HCT116 (cell line): ENCODE measurements around the gene GOLPH3L. TPM values are rescaled to one million over a fixed set of nuclear protein-coding genes. Genes with fewer than 3 reads are reported as not detected.
A peak's percentile ranks its signal among the peaks of the same experiment; 100 is the strongest.

ENCODE experiments used
- ATAC-seq: fragments of 200-7000 bp; cut with Tn5 transposase; 2 replicates; pipeline ENCODE4 v1.9.1; 2020; ENCODE audit warnings: mild to moderate bottlenecking, moderate library complexity
- BruUV-seq: library from RNA; stranded (reverse); fragments of 400-500 nt; replicated peaks from 2 replicates; lab custom pipeline; 2021; lab: Mats Ljungman, UMichigan
- CTCF ChIA-PET: fragments of 300-600 bp; sonication (Branson Sonifier 250); formaldehyde crosslinking; loops from one replicate; lab custom pipeline; 2021; ENCODE audit warnings: antibody characterized with exemption; lab: Charles Lee
- POLR2A ChIA-PET: fragments of 300-600, 350-600 bp; sonication (Branson Sonifier 250); formaldehyde crosslinking; loops from one replicate; lab custom pipeline; 2021; ENCODE audit warnings: antibody characterized with exemption; lab: Charles Lee
- RAD21 ChIA-PET, 2 experiments: fragments of 300-600 bp; sonication (Branson Sonifier 250); formaldehyde crosslinking; loops; one replicate each; lab custom pipeline; 2023; ENCODE audit warnings: low total read pairs in 2 of 2; ENCODE audit not compliant: uncharacterized antibody in 2 of 2, unreplicated experiment in 2 of 2, low non-redundant PET in 1 of 2; lab: Charles Lee
- DNase-seq: peaks from one replicate; pipeline ENCODE4 v3.0.0-alpha.2; 2010; ENCODE audit warnings: low read depth, low spot score
- H2AFZ ChIP-seq: fragments of 200-600 bp; shearing (Covaris generic), sonication (generic); 2 replicates; pipeline ENCODE4 v1.6.1; 2017; ENCODE audit warnings: low read depth, mixed run types, mixed read lengths, antibody characterized with exemption, low read length; ENCODE audit not compliant: poor library complexity, severe bottlenecking
- H3K27ac ChIP-seq: 2 replicates; pipeline ENCODE4 v1.5.1; 2012; ENCODE audit warnings: low read depth, low read length
- H3K27me3 ChIP-seq: fragments of 200-600 bp; sonication (generic); 2 replicates; pipeline ENCODE4 v1.6.1; 2016; ENCODE audit warnings: mixed run types, low read length, mixed read lengths; ENCODE audit not compliant: insufficient read depth
- H3K36me3 ChIP-seq, 2 experiments: fragments of 200-500 bp in 1 of 2; fragments of 200-600 bp in 1 of 2; sonication (Bioruptor generic) in 1 of 2; sonication (generic) in 1 of 2; 2 replicates each; pipeline versions ENCODE4 v1.5.1 to v1.6.1; 2014 to 2016; ENCODE audit warnings: low read length in 2 of 2, inconsistent platforms in 1 of 2, mixed read lengths in 1 of 2, mixed run types in 1 of 2; ENCODE audit not compliant: insufficient read depth in 2 of 2, control insufficient read depth in 1 of 2
- H3K4me1 ChIP-seq, 2 experiments: fragments of 200-600 bp in 1 of 2; sonication (generic) in 1 of 2; 2 replicates each; pipeline versions ENCODE4 v1.5.1 to v1.6.1; 2012 to 2017; ENCODE audit warnings: low read length in 2 of 2, inconsistent platforms in 1 of 2, mild to moderate bottlenecking in 1 of 2, mixed read lengths in 1 of 2, mixed run types in 1 of 2, moderate library complexity in 1 of 2; ENCODE audit not compliant: insufficient read depth in 2 of 2, control insufficient read depth in 1 of 2
- H3K4me2 ChIP-seq: fragments of 200-600 bp; sonication (generic); 2 replicates; pipeline ENCODE4 v1.6.1; 2017; ENCODE audit warnings: mixed run types, low read length, mixed read lengths
- H3K4me3 ChIP-seq, 2 experiments: fragments of 200-600 bp in 1 of 2; sonication (generic) in 1 of 2; replicated peaks in 1 of 2; 2 replicates each; pipeline ENCODE4 v1.5.1; 2011 to 2016; ENCODE audit warnings: low read length in 2 of 2, control low read depth in 1 of 2, low read depth in 1 of 2, mild to moderate bottlenecking in 1 of 2, mixed read lengths in 1 of 2, mixed run types in 1 of 2
- H3K79me2 ChIP-seq: fragments of 200-600 bp; sonication (generic); 2 replicates; pipeline ENCODE4 v1.6.1; 2017; ENCODE audit warnings: mild to moderate bottlenecking, mixed run types, low read length, moderate library complexity, mixed read lengths; ENCODE audit not compliant: insufficient read depth
- H3K9ac ChIP-seq: fragments of 200-600 bp; sonication (generic); 2 replicates; pipeline ENCODE4 v1.6.1; 2016; ENCODE audit warnings: low read length, mixed read lengths
- H3K9me2 ChIP-seq: fragments of 200-600 bp; sonication (generic), shearing (Covaris generic); 2 replicates; pipeline ENCODE4 v1.6.1; 2017; ENCODE audit warnings: mixed run types, mild to moderate bottlenecking, moderate library complexity; ENCODE audit not compliant: insufficient read depth
- H3K9me3 ChIP-seq, 2 experiments: fragments of 200-500 bp in 1 of 2; fragments of 200-600 bp in 1 of 2; sonication (Bioruptor generic) in 1 of 2; sonication (generic) in 1 of 2; 2 replicates each; pipeline ENCODE4 v1.6.1; 2014 to 2017; ENCODE audit warnings: low read length in 2 of 2, mixed read lengths in 2 of 2, inconsistent platforms in 1 of 2, low read depth in 1 of 2, mild to moderate bottlenecking in 1 of 2, mixed run types in 1 of 2, moderate library complexity in 1 of 2; ENCODE audit not compliant: control insufficient read depth in 1 of 2, insufficient read depth in 1 of 2
- H4K20me1 ChIP-seq: fragments of 200-600 bp; sonication (generic), shearing (Covaris generic); 2 replicates; pipeline ENCODE4 v1.6.1; 2017; ENCODE audit warnings: mixed run types, mild to moderate bottlenecking, moderate library complexity; ENCODE audit not compliant: insufficient read depth
- EGR1 ChIP-seq: IDR thresholded peaks from 2 replicates; pipeline ENCODE4 v1.6.1; 2012; ENCODE audit warnings: low read depth
- POLR2A ChIP-seq: IDR thresholded peaks from 2 replicates; pipeline ENCODE4 v1.7.0; 2011; ENCODE audit warnings: borderline replicate concordance; ENCODE audit not compliant: insufficient read depth, insufficient read length; ENCODE audit errors: extremely low read depth
- RAD21 ChIP-seq: IDR thresholded peaks from 2 replicates; pipeline ENCODE4 v1.6.1; 2012; ENCODE audit warnings: low read depth, mild to moderate bottlenecking
- SIN3A ChIP-seq: IDR thresholded peaks from 2 replicates; pipeline ENCODE4 v1.6.1; 2012; ENCODE audit warnings: low read depth
- SP1 ChIP-seq: IDR thresholded peaks from 2 replicates; pipeline ENCODE4 v1.6.1; 2012; ENCODE audit warnings: low read depth
- YY1 ChIP-seq: IDR thresholded peaks from 2 replicates; pipeline ENCODE4 v1.6.1; 2011; ENCODE audit warnings: low read length, low read depth, moderate library complexity, mild to moderate bottlenecking; ENCODE audit not compliant: insufficient replicate concordance; ENCODE audit errors: extremely low read depth
- intact Hi-C: fragments of 100-400 bp; cut with micrococcal nuclease; formaldehyde crosslinking; loops from 2 replicates; pipeline ENCODE4 v1.10.0; 2022
- total RNA-seq: library from RNA; stranded (reverse); gene quantifications from one replicate; pipeline ENCODE4 v1.2.1, GENCODE V29; 2021; ENCODE audit not compliant: unreplicated experiment
- TF ChIP-seq, protein P1 (sequence below): IDR thresholded peaks from 2 replicates; pipeline ENCODE4 v1.6.1; 2012
- TF ChIP-seq, protein P2 (sequence below), 3 experiments: fragments of 200-600 bp in 1 of 3; sonication (generic) in 1 of 3; IDR thresholded peaks in 2 of 3; conservative IDR thresholded peaks in 1 of 3; 2 replicates each; pipeline ENCODE4 v1.5.1; 2012 to 2017; ENCODE audit warnings: low read depth in 2 of 3, low read length in 2 of 3, antibody characterized with exemption in 1 of 3, borderline replicate concordance in 1 of 3, control low read depth in 1 of 3, mild to moderate bottlenecking in 1 of 3, mixed read lengths in 1 of 3, mixed run types in 1 of 3, moderate library complexity in 1 of 3; ENCODE audit not compliant: insufficient read depth in 1 of 3

GOLPH3L gene
- total RNA-seq, 1 experiment from 2014 or later = 28.0 TPM

- Histone ChIP-seq H3K4me3 (no peak overlapping the region), H3K4me1 (peaks cover 14 to 46% of the 10 kb centered on the region in 2 experiments), H3K9me2 (no peaks in the 10 kb centered on the region), H3K79me2 (no peaks in the 10 kb centered on the region; the same call in 1 of the 2 replicates), H2AFZ (no peak overlapping the region), H3K27ac (peak overlapping the region; percentile 38; the same call in 1 of the 2 replicates), H3K9me3 (no peaks in the 10 kb centered on the region), H3K9ac (no peak overlapping the region; the same call in 1 of the 2 replicates), H3K36me3 (peaks cover 10 to 39% of the 10 kb centered on the region in 2 experiments), H3K4me2 (no peak overlapping the region), H4K20me1 (no peaks in the 10 kb centered on the region)
- DNase-seq = no peak
- ATAC-seq = peak; percentile 75
- intact Hi-C loops = loop anchor here (2.0 to 10.0 kb wide), 3 partner anchors 41 to 305 kb away; partner anchors contain the start of genes MCL1 and SETDB1
- ChIA-PET CTCF (interaction anchor here (0.7 to 3.2 kb wide), 4 partner anchors 10 to 1415 kb away, joined by 3 to 15 read pairs (median 6); partner anchors contain the start of gene ENSA), POLR2A (interaction anchor here (1.4 to 3.4 kb wide), 4 partner anchors 10 to 59 kb away, joined by 5 to 28 read pairs (median 6); partner anchors contain the start of genes ENSA and MCL1), RAD21 (interaction anchor here in 1 of 2 experiments (1.1 kb wide), 1 partner anchor 193 kb away, joined by 3 read pairs; no protein-coding TSS in a partner anchor)
- BruUV-seq = no TSS peak
- TF ChIP-seq, protein P1, sequence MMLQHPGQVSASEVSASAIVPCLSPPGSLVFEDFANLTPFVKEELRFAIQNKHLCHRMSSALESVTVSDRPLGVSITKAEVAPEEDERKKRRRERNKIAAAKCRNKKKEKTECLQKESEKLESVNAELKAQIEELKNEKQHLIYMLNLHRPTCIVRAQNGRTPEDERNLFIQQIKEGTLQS = no peak
- TF ChIP-seq YY1 (no peak), RAD21 (peak; percentile 60), SIN3A (no peak), SP1 (no peak), POLR2A (no peak), EGR1 (no peak; the same call in 1 of the 2 replicates)
- TF ChIP-seq, protein P2, sequence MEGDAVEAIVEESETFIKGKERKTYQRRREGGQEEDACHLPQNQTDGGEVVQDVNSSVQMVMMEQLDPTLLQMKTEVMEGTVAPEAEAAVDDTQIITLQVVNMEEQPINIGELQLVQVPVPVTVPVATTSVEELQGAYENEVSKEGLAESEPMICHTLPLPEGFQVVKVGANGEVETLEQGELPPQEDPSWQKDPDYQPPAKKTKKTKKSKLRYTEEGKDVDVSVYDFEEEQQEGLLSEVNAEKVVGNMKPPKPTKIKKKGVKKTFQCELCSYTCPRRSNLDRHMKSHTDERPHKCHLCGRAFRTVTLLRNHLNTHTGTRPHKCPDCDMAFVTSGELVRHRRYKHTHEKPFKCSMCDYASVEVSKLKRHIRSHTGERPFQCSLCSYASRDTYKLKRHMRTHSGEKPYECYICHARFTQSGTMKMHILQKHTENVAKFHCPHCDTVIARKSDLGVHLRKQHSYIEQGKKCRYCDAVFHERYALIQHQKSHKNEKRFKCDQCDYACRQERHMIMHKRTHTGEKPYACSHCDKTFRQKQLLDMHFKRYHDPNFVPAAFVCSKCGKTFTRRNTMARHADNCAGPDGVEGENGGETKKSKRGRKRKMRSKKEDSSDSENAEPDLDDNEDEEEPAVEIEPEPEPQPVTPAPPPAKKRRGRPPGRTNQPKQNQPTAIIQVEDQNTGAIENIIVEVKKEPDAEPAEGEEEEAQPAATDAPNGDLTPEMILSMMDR (IDR thresholded peaks at IDR 0.05 in 2 of 3, conservative IDR thresholded peaks at IDR 0.05 in 1 of 3; ENCODE audit: borderline replicate concordance in 1 of 3, insufficient read depth in 1 of 3, low read depth in 2 of 3, low read length in 2 of 3) = peak; percentile 26 to 41 (median 41); a peak in 3 of 6 replicates
- TF ChIP-seq, all 23 proteins: peak for 2
- no peaks in the 10 kb centered on the region for H3K27me3 ChIP-seq
Observed at GRCh38 chr1:150619576-150620509, 77.1 kb downstream of the GOLPH3L start.
